Rectal smooth muscle tissue (tissue), 1 donor: ENCODE measurements around the gene KRT84.
A peak's percentile ranks its signal among the peaks of the same experiment; 100 is the strongest.

Experiments
- H3K27ac ChIP-seq: one replicate; pipeline ENCODE4 v1.7.0; 2013; ENCODE audit warnings: low read depth, low read length, inconsistent platforms
- H3K27me3 ChIP-seq: one replicate; pipeline ENCODE4 v1.7.0; 2013; ENCODE audit warnings: low read length; ENCODE audit not compliant: control insufficient read depth, insufficient read depth
- H3K36me3 ChIP-seq: one replicate; pipeline ENCODE4 v1.7.0; 2013; ENCODE audit warnings: low read length; ENCODE audit not compliant: control insufficient read depth, insufficient read depth
- H3K4me1 ChIP-seq: one replicate; pipeline ENCODE4 v1.7.0; 2013; ENCODE audit warnings: low read length; ENCODE audit not compliant: control insufficient read depth, insufficient read depth
- H3K4me3 ChIP-seq: one replicate; pipeline ENCODE4 v1.7.0; 2013; ENCODE audit warnings: low read length
- H3K9ac ChIP-seq: one replicate; pipeline ENCODE4 v1.7.0; 2013; ENCODE audit warnings: low read length

KRT84 gene

GRCh38 chr12:52372216-52373154, 13.0 kb downstream of the KRT84 start:
- Histone ChIP-seq H3K36me3 (no peaks in the 10 kb centered on the region), H3K4me3 (no peak overlapping the region), H3K4me1 (peaks cover 3% of the 10 kb centered on the region), H3K27ac (no peak overlapping the region), H3K27me3 (peaks cover 2% of the 10 kb centered on the region), H3K9ac (no peak overlapping the region)

DNA sequence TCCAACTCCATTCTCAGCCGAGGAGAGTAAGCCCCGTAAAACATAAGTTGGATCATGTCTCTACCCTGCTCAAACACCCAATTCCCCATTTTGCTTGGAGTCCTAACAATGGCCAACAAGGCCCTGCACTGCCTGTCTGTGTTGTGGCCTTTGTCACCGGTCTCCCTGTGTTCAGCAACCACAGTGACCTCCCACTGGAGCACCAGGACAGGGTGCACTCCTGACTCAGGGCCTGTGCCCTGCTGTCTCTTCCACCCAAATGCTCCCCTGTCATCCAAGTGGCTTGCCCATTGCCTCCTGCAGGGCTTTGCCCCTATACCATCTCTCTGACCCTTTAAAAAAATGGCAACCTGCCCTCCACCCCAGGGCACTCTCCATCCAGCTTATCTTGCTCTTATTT, 13.7 kb downstream of the KRT84 start:
- H3K4me1 ChIP-seq = peaks cover 3% of the 10 kb centered on the region
- no peaks in the 10 kb centered on the region for H3K36me3 ChIP-seq
- H3K27ac ChIP-seq = peak overlapping the region; percentile 30
- H3K27me3 ChIP-seq = peaks cover 2% of the 10 kb centered on the region
- H3K9ac ChIP-seq = no peak overlapping the region
- no peak overlapping the region for H3K4me3 ChIP-seq

DNA sequence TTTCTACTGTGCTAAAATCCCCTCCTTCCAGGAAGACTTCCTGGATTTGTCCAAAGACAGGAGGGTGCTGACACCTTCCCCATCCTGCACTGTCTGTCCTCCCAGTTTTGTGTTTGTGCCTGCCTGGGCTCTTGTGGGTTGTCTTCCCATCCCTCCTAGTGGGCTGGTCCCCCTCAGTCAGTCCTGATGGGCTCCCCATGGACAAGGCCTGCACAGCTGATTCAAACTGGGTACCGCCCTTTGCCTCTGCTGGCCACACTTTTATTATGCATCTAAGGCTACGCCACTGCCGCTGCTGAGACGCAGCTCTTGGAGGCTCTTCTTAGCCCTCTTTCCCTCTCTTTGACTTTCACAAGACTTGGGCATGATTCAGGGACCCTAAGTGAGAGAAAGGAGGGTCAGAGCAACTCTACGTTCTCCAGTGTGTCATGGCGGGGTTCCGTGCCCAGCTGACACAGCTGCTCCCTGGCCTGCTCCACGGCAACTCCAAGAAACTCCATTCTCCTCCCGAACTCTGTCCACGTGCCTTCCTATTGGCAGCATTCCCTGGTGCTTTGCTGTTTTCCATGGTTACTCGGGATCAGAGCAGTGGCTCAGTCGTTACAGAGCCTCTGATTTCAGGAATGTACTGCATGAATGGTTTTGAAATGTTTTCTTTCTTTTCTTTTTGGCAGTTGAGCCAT, 14.4 kb downstream of the KRT84 start:
- H3K9ac ChIP-seq = no peak overlapping the region
- peaks cover 3% of the 10 kb centered on the region for H3K4me1 ChIP-seq
- peaks cover 2% of the 10 kb centered on the region for H3K27me3 ChIP-seq
- no peak overlapping the region for H3K4me3 ChIP-seq
- no peak overlapping the region for H3K27ac ChIP-seq
- H3K36me3 ChIP-seq = no peaks in the 10 kb centered on the region

- no peak overlapping the region for H3K9ac ChIP-seq
- H3K4me3 ChIP-seq = no peak overlapping the region
- H3K4me1 ChIP-seq = peaks cover 3% of the 10 kb centered on the region
- H3K36me3 ChIP-seq = no peaks in the 10 kb centered on the region
- no peak overlapping the region for H3K27ac ChIP-seq
- H3K27me3 ChIP-seq = peaks cover 2% of the 10 kb centered on the region
Observed at GRCh38 chr12:52369809-52370208, 15.6 kb downstream of the KRT84 start.

GRCh38 chr12:52369211-52369610, 16.2 kb downstream of the KRT84 start:
- peaks cover 2% of the 10 kb centered on the region for H3K27me3 ChIP-seq
- H3K27ac ChIP-seq = no peak overlapping the region
- no peak overlapping the region for H3K9ac ChIP-seq
- H3K4me3 ChIP-seq = no peak overlapping the region
- H3K4me1 ChIP-seq = peaks cover 3% of the 10 kb centered on the region
- H3K36me3 ChIP-seq = no peaks in the 10 kb centered on the region

- Histone ChIP-seq H3K9ac (no peak overlapping the region), H3K27me3 (peaks cover 2% of the 10 kb centered on the region), H3K36me3 (no peaks in the 10 kb centered on the region), H3K4me1 (peaks cover 3% of the 10 kb centered on the region), H3K4me3 (no peak overlapping the region), H3K27ac (no peak overlapping the region)
Observed at GRCh38 chr12:52368508-52368907, 16.9 kb downstream of the KRT84 start.

DNA sequence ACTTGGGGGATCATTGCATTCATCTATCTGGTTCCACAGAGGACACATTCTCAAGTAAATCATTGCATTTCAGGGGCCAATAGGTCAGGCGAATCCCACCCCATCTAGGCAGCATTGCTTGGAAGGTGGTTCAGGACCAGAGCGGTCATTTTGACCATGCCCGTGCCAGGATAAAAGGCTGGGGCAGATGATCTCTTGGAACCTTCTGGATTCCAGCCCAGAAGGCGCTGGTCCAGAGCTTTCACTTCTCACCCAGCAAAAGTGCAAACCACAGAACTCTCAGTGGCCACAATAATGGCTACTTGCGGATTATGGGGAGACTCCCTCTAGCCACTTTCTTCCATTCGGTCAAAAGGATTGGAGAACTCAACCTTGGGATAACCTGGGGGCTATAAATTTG, 17.6 kb downstream of the KRT84 start:
- peaks cover 2% of the 10 kb centered on the region for H3K27me3 ChIP-seq
- peaks cover 3% of the 10 kb centered on the region for H3K4me1 ChIP-seq
- no peak overlapping the region for H3K27ac ChIP-seq
- no peaks in the 10 kb centered on the region for H3K36me3 ChIP-seq
- H3K9ac ChIP-seq = no peak overlapping the region
- H3K4me3 ChIP-seq = no peak overlapping the region

- peaks cover 2% of the 10 kb centered on the region for H3K27me3 ChIP-seq
- H3K4me1 ChIP-seq = peaks cover 3% of the 10 kb centered on the region
- H3K4me3 ChIP-seq = no peak within 1 kb of the TSS
- no peak within 1 kb of the TSS for H3K9ac ChIP-seq
- no peak within 1 kb of the TSS for H3K27ac ChIP-seq
- H3K36me3 ChIP-seq = no peaks in the 10 kb centered on the region
Observed at GRCh38 chr12:52366738-52367485, 18.5 kb downstream of the KRT84 start, which contains the start of gene KRT85. Gene KRT85 (minus strand): TSS chr12:52367481. CDS start chr12:52367405, 76 bp downstream.

DNA sequence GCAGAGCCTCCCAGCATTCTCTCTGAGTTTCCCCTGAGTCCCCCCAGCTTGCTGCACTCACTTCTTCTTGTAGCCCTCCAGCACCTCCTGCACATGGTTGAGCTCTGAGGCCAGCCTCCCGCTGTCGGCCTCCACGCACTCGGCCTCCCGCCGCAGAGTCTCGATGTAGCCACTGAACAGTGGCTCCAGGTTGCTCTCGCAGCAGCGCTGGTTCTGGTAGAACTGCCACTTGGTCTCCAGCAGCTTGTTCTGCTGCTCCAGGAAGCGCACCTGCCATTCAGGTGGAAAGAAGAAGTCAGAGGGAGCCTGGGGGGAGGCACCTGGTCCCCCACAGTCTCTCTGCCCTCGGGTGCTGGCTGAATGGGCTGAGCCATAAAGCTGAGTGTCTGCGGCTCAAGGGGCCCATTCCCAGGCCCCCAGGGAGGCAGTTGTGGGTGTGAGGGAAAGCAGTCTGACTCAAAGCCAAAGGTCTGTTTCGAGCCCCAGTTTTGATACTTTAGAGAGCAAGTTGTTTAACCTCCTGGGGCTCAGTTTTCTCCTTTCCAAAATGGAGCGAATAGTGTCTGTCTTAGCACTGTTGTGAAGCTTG, 20.5 kb downstream of the KRT84 start:
- Histone ChIP-seq H3K4me1 (no peaks in the 10 kb centered on the region), H3K9ac (no peak overlapping the region), H3K27me3 (peaks cover 2% of the 10 kb centered on the region), H3K27ac (no peak overlapping the region), H3K36me3 (no peaks in the 10 kb centered on the region), H3K4me3 (no peak overlapping the region)

- H3K27ac ChIP-seq = no peak overlapping the region
- H3K4me3 ChIP-seq = no peak overlapping the region
- no peaks in the 10 kb centered on the region for H3K4me1 ChIP-seq
- no peaks in the 10 kb centered on the region for H3K36me3 ChIP-seq
- H3K9ac ChIP-seq = no peak overlapping the region
- no peaks in the 10 kb centered on the region for H3K27me3 ChIP-seq
Observed at GRCh38 chr12:52364061-52364460, 21.4 kb downstream of the KRT84 start.

- Histone ChIP-seq H3K4me3 (no peak overlapping the region), H3K9ac (no peak overlapping the region), H3K27me3 (no peaks in the 10 kb centered on the region), H3K36me3 (no peaks in the 10 kb centered on the region), H3K4me1 (no peaks in the 10 kb centered on the region), H3K27ac (no peak overlapping the region)
Observed at GRCh38 chr12:52363111-52363679, 22.3 kb downstream of the KRT84 start.
